ENCODE measurements around the gene PLXNA2. TPM values are rescaled to one million over a fixed set of nuclear protein-coding genes. Genes with fewer than 3 reads are reported as not detected.

PLXNA2 gene
- total and polyA plus RNA-seq, 2 of the 8 experiments (the other 6 are each of a cell fraction or from before 2014, with no cell fraction given): 0.33 to 1.5 TPM

DNA sequence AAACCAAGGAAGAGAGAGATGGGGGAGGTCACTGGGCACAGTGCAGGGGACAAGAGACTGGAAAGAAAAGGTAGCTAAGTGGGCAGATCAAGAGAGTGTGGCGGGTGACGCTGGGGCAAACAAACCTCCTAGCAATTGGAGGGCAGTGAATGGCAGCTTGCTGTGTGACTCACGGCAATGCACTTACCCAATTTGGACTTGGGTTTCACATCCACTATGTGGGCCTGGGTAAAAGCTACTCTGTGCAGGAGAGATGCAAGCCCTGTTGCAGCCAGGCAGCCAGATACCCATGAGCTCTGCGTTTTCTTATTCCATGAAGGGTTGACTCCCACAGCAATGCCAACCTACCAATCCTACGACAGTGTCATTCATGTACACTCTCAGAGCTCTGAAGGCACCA is 9.5 kb downstream of the PLXNA2 start:
- Histone ChIP-seq H3K18ac (ENCODE audit: extremely low read depth, low read length) (peak overlapping the region; percentile 9; the same call in 1 of the 2 replicates), H4K91ac (replicated peaks; ENCODE audit: insufficient read length, low read length) (no peak overlapping the region), H2BK20ac (ENCODE audit: low read length) (no peak overlapping the region), H3K4me1 (replicated peaks in 1 of 4; ENCODE audit: control insufficient read depth in 3 of 4, insufficient read depth in 4 of 4, low read length in 3 of 4) (peaks cover 7 to 35% (median 25%) of the 10 kb centered on the region in 4 experiments), H3K14ac (ENCODE audit: insufficient read length) (no peak overlapping the region), H3K4ac (replicated peaks; ENCODE audit: insufficient read length, low read depth, low read length) (no peak overlapping the region), H3K79me2 (ENCODE audit: control insufficient read depth in 1 of 2, insufficient read depth in 2 of 2, low read length in 2 of 2) (no peaks in the 10 kb centered on the region), H3K27ac (ENCODE audit: low read depth, low read length) (no peak overlapping the region), H4K20me1 (replicated peaks in 1 of 2; ENCODE audit: control insufficient read depth in 1 of 2, insufficient read depth in 2 of 2, low read length in 2 of 2) (peaks cover 0 to 1% of the 10 kb centered on the region in 2 experiments), H4K8ac (ENCODE audit: extremely low read depth, insufficient read depth, low read length) (no peak overlapping the region), H3K56ac (replicated peaks; ENCODE audit: insufficient read length, low read depth, low read length) (no peak overlapping the region), H3K9ac (replicated peaks in 1 of 4; ENCODE audit: extremely low read depth in 1 of 4, low read depth in 3 of 4, low read length in 3 of 4) (no peak overlapping the region), H2AK5ac (ENCODE audit: low read depth, low read length) (no peak overlapping the region), H3K23me2 (ENCODE audit: low read depth, low read length) (no peaks in the 10 kb centered on the region), H3K79me1 (ENCODE audit: low read depth, low read length) (0 out of 2 replicates have a peak, but pooled peaks cover 3% of the 10 kb centered on the region), H3K4me2 (ENCODE audit: insufficient read depth in 1 of 2, low read depth in 2 of 2, low read length in 2 of 2) (no peak overlapping the region), H3K36me3 (ENCODE audit: control insufficient read depth in 2 of 4, insufficient read depth in 4 of 4, low read length in 3 of 4) (no peaks in the 10 kb centered on the region), H2BK5ac (ENCODE audit: low read depth, low read length) (0 out of 2 replicates have a peak overlapping the region, but pooled peaks have one; percentile 13), H3K9me3 (ENCODE audit: insufficient read depth in 2 of 2, low read depth in 1 of 2, low read length in 1 of 2) (no peaks in the 10 kb centered on the region), H2AFZ (ENCODE audit: low read length) (no peak overlapping the region), H2BK12ac (ENCODE audit: low read depth, low read length) (no peak overlapping the region), H2BK15ac (ENCODE audit: low read length) (no peak overlapping the region), H3K4me3 (ENCODE audit: extremely low read depth in 1 of 4, insufficient read depth in 2 of 4, low read depth in 3 of 4, low read length in 4 of 4) (no peak overlapping the region), H4K5ac (ENCODE audit: insufficient read length, low read depth, low read length) (no peak overlapping the region), H2BK120ac (replicated peaks; ENCODE audit: low read depth, low read length) (no peak overlapping the region), H3K27me3 (replicated peaks in 1 of 4; ENCODE audit: control insufficient read depth in 3 of 4, extremely low read depth in 1 of 4, insufficient read depth in 3 of 4, low read length in 3 of 4) (no peaks in the 10 kb centered on the region), H3K23ac (ENCODE audit: insufficient read length) (no peak overlapping the region)
- ChIA-PET CTCF (ENCODE audit: partially characterized antibody) (interaction anchor here (0.7 to 16.9 kb wide), 13 partner anchors 9 to 209 kb away, joined by 3 to 315 read pairs (median 5); partner anchors contain the start of gene PLXNA2), POLR2A (ENCODE audit: partially characterized antibody) (no interaction called here)
- 91% methylated on average over 4 of the region's 5 CpGs; no CpG with 5 or more reads in 1 of the 2 experiments for WGBS, 2 experiments (ENCODE audit: extremely low coverage in 1 of 2, insufficient coverage in 1 of 2, insufficient read length in 1 of 2, insufficient replicate concordance in 2 of 2, low coverage in 1 of 2, low lambda C conversion rate in 2 of 2, missing lambda C conversion rate in 1 of 2)
- TF ChIP-seq, protein P1, sequence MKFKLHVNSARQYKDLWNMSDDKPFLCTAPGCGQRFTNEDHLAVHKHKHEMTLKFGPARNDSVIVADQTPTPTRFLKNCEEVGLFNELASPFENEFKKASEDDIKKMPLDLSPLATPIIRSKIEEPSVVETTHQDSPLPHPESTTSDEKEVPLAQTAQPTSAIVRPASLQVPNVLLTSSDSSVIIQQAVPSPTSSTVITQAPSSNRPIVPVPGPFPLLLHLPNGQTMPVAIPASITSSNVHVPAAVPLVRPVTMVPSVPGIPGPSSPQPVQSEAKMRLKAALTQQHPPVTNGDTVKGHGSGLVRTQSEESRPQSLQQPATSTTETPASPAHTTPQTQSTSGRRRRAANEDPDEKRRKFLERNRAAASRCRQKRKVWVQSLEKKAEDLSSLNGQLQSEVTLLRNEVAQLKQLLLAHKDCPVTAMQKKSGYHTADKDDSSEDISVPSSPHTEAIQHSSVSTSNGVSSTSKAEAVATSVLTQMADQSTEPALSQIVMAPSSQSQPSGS (IDR thresholded peaks at IDR 0.05; ENCODE audit: low read length): no peak
- no peak for TF ChIP-seq CEBPB (IDR thresholded peaks at IDR 0.05; ENCODE audit: low read depth, low read length)
- no peak for TF ChIP-seq SIRT6 (IDR thresholded peaks at IDR 0.05; ENCODE audit: low read length)
- TF ChIP-seq SRF (IDR thresholded peaks at IDR 0.05; ENCODE audit: low read depth, low read length): no peak
- no peak for TF ChIP-seq TBP (IDR thresholded peaks at IDR 0.05; ENCODE audit: low read depth, low read length)
- no peak for TF ChIP-seq KDM1A (IDR thresholded peaks at IDR 0.05; ENCODE audit: borderline replicate concordance, low read length)
- TF ChIP-seq USF2 (IDR thresholded peaks at IDR 0.05; ENCODE audit: low read length): no peak
- TF ChIP-seq CREB1 (IDR thresholded peaks at IDR 0.05): no peak
- no peak for TF ChIP-seq SUZ12 (IDR thresholded peaks at IDR 0.05; ENCODE audit: low read length)
- DNase-seq (ENCODE audit: low read depth in 1 of 2, low spot score in 2 of 2) (no peak), FAIRE-seq (no peak)
